Measurements from ENCODE around the gene CCDC102A. TPM values are rescaled to one million over a fixed set of nuclear protein-coding genes. Genes with fewer than 3 reads are reported as not detected.

CCDC102A gene
- total and polyA plus RNA-seq, 10 of the 15 experiments (the other 5 are each of a cell fraction or from before 2014, with no cell fraction given) = 0.03 to 5.9 (median 2.4) TPM

DNA sequence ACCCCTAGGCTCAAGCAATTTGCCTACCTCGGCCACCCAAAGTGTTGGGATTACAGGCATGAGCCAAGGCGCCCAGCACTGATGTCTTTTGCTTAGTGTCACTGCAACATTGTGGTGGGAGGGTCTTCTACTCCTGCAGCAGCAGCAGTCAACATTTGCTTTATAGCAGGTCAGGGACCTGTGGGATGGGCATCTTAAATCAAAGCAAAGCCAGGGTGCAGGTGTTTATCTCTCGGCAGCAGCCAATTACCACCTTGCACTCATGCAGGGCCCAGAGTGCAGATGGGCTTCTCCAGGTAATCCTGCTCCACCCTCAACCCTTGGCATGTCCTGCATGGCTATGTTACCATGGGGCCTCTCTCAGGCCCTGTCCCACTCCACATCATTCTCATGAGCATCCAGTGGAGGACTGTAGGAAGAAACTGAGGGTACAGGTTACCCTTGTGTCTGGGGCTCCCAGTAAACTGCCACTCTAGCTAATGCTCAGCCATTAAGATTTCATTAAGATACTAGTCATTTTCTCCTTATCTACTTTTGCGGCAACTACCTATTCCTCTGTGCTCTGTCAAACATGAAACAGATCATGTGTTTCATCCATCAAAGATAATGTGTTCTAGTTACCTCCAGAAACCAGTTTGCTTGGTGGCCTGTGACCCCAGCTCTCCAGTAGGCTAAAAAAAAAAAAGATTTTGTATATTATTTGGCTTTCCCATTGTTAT is 22.9 kb upstream of the CCDC102A start:
- TF ChIP-seq SREBF2 (IDR thresholded peaks at IDR 0.05; ENCODE audit: low read length) (no peak), FOXM1 (IDR thresholded peaks at IDR 0.05; ENCODE audit: low read depth, low read length) (no peak)
- FAIRE-seq = no peak
- in situ Hi-C loops (cut with MboI) = no loop called here
- Histone ChIP-seq H3K4me2 (ENCODE audit: control insufficient read depth, insufficient read depth) (no peak overlapping the region), H3K79me2 (ENCODE audit: control insufficient read depth, insufficient read depth, low read length) (peaks cover 53% of the 10 kb centered on the region), H3K9ac (ENCODE audit: control insufficient read depth, insufficient read depth, low read length) (no peak overlapping the region), H3K4me1 (ENCODE audit: control insufficient read depth, insufficient read depth, low read length) (no peaks in the 10 kb centered on the region), H4K20me1 (ENCODE audit: control insufficient read depth, insufficient read depth) (no peaks in the 10 kb centered on the region; the same call in 1 of the 2 replicates), H2AFZ (ENCODE audit: control insufficient read depth, low read depth, low read length) (no peak overlapping the region), H3K27ac (ENCODE audit: control insufficient read depth, insufficient read depth) (no peak overlapping the region), H3K9me3 (replicated peaks; ENCODE audit: control insufficient read depth, insufficient read depth, low read length) (peaks cover 8% of the 10 kb centered on the region; the same call in 2 of the 3 replicates), H3K4me3 (no peak overlapping the region), H3K36me3 (ENCODE audit: control insufficient read depth in 2 of 2, insufficient read depth in 2 of 2, low read length in 1 of 2) (peaks cover 16 to 23% of the 10 kb centered on the region in 2 experiments), H3K27me3 (replicated peaks in 1 of 2; ENCODE audit: control insufficient read depth in 2 of 2, insufficient read depth in 2 of 2, low read length in 1 of 2) (no peaks in the 10 kb centered on the region; a peak in 1 of 4 replicates)
- SMC1A ChIA-PET (ENCODE audit: uncharacterized antibody, unreplicated experiment) = interaction anchor here (1.3 kb wide), 1 partner anchor 17 kb away, joined by 3 read pairs; no protein-coding TSS in a partner anchor
- BruUV-seq (replicated peaks) = no TSS peak
- CTCF ChIA-PET = interaction anchor here (1.3 kb wide), 1 partner anchor 16 kb away, joined by 3 read pairs; no protein-coding TSS in a partner anchor
- ATAC-seq = no peak
- POLR2A ChIA-PET = no interaction called here
- DNase-seq (ENCODE audit: low read depth, low spot score) = no peak
- RAD21 ChIA-PET (ENCODE audit: unreplicated experiment) = no interaction called here
- 90% methylated on average over 4 of the region's 4 CpGs for WGBS (ENCODE audit: insufficient coverage, insufficient replicate concordance, low lambda C conversion rate, missing lambda C conversion rate)
- intact Hi-C loops (cut with micrococcal nuclease; ENCODE audit: unreplicated experiment) = no loop called here

DNA sequence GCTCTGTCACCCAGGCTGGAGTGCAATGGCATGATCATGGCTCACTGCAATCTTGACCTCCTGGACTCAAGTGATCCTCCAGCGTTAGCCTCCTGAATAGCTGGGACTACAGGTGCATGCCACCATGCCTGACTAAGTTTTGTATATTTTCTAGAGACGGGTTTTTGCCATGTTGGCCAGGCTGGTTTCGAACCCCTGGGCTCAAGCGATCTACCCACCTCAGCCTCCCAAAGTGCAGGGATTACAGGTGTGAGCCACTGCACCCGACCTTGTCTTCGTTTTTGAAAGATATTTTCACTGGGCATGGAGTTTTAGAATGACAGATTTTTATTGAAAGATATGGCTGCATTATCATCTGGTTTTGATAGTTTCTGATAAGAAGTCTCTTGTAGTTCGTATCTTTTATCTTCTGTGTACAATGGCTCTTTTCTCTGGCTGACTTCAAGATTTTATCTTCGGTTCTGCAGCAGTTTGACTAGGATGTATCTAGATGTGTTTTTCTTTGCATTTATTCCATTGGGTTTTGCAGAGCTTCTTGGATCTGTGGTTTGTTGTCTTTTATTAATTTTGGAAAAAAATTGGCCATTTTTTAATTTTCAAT is 20.7 kb upstream of the CCDC102A start:
- H4K20me1 ChIP-seq (ENCODE audit: control insufficient read depth, insufficient read depth) = no peaks in the 10 kb centered on the region; the same call in 1 of the 2 replicates
- ChIA-PET SMC1A (ENCODE audit: uncharacterized antibody, unreplicated experiment) (interaction anchor here (0.7 kb wide), 1 partner anchor 15 kb away, joined by 3 read pairs; no protein-coding TSS in a partner anchor), RAD21 (ENCODE audit: unreplicated experiment) (no interaction called here), CTCF (no interaction called here), POLR2A (interaction anchor here (0.6 kb wide), 1 partner anchor 152 kb away, joined by 3 read pairs; no protein-coding TSS in a partner anchor)
- no TSS peak for BruUV-seq (replicated peaks)
- H3K79me2 ChIP-seq (ENCODE audit: control insufficient read depth, insufficient read depth, low read length) = peaks cover 69% of the 10 kb centered on the region
- DNase-seq (ENCODE audit: low read depth, low spot score) (no peak), FAIRE-seq (no peak), ATAC-seq (no peak)
- H3K4me1 ChIP-seq (ENCODE audit: control insufficient read depth, insufficient read depth, low read length) = no peaks in the 10 kb centered on the region
- H3K27ac ChIP-seq (ENCODE audit: control insufficient read depth, insufficient read depth) = no peak overlapping the region
- no peak overlapping the region for H3K9ac ChIP-seq (ENCODE audit: control insufficient read depth, insufficient read depth, low read length)
- intact Hi-C loops (cut with micrococcal nuclease; ENCODE audit: unreplicated experiment) (no loop called here), in situ Hi-C loops (cut with MboI) (no loop called here)
- TF ChIP-seq, protein P1, sequence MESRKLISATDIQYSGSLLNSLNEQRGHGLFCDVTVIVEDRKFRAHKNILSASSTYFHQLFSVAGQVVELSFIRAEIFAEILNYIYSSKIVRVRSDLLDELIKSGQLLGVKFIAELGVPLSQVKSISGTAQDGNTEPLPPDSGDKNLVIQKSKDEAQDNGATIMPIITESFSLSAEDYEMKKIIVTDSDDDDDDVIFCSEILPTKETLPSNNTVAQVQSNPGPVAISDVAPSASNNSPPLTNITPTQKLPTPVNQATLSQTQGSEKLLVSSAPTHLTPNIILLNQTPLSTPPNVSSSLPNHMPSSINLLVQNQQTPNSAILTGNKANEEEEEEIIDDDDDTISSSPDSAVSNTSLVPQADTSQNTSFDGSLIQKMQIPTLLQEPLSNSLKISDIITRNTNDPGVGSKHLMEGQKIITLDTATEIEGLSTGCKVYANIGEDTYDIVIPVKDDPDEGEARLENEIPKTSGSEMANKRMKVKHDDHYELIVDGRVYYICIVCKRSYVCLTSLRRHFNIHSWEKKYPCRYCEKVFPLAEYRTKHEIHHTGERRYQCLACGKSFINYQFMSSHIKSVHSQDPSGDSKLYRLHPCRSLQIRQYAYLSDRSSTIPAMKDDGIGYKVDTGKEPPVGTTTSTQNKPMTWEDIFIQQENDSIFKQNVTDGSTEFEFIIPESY (IDR thresholded peaks at IDR 0.05) = no peak
- no peak for TF ChIP-seq TCF3 (IDR thresholded peaks at IDR 0.05; ENCODE audit: borderline replicate concordance, insufficient read depth, low read depth, low read length)
- no peak for TF ChIP-seq HDGF (IDR thresholded peaks at IDR 0.05)
- TF ChIP-seq BCL11A (IDR thresholded peaks at IDR 0.05; ENCODE audit: low read depth, low read length) = no peak
- no peak for TF ChIP-seq SREBF2 (IDR thresholded peaks at IDR 0.05; ENCODE audit: low read length)
- no peak for TF ChIP-seq ASH2L (IDR thresholded peaks at IDR 0.05; ENCODE audit: borderline replicate concordance, low read depth)
- no peak for TF ChIP-seq GATAD2B (conservative IDR thresholded peaks at IDR 0.05; ENCODE audit: low read depth)
- no peak for TF ChIP-seq PAX5 (IDR thresholded peaks at IDR 0.05; ENCODE audit: borderline replicate concordance, low read depth, low read length)
- no peak overlapping the region for H3K4me2 ChIP-seq (ENCODE audit: control insufficient read depth, insufficient read depth)
- WGBS (ENCODE audit: insufficient coverage, insufficient replicate concordance, low lambda C conversion rate, missing lambda C conversion rate) = 90% methylated on average over 8 of the region's 8 CpGs
- H2AFZ ChIP-seq (ENCODE audit: control insufficient read depth, low read depth, low read length) = no peak overlapping the region
- no peak overlapping the region for H3K4me3 ChIP-seq
- peaks cover 3 to 9% of the 10 kb centered on the region in 2 experiments for H3K36me3 ChIP-seq (ENCODE audit: control insufficient read depth in 2 of 2, insufficient read depth in 2 of 2, low read length in 1 of 2)
- no peaks in the 10 kb centered on the region for H3K27me3 ChIP-seq (replicated peaks in 1 of 2; ENCODE audit: control insufficient read depth in 2 of 2, insufficient read depth in 2 of 2, low read length in 1 of 2)
- H3K9me3 ChIP-seq (replicated peaks; ENCODE audit: control insufficient read depth, insufficient read depth, low read length) = peaks cover 8% of the 10 kb centered on the region; the same call in 2 of the 3 replicates

All from GM12878 (cell line).